Stimulated activated CD8-positive, alpha-beta memory T cell treated with anti-CD3 and anti-CD28 coated beads, Interleukin-4, amount 100 ng/mL, for 1 hour (primary cell): ENCODE data around the gene KDM3A.

Source experiments
- DNase-seq, 2 donors: peaks; one replicate each; pipeline ENCODE4 v3.0.0-alpha.2; 2020; ENCODE audit warnings: low read depth in 2 of 2, low spot score in 1 of 2

The KDM3A gene, protein sequence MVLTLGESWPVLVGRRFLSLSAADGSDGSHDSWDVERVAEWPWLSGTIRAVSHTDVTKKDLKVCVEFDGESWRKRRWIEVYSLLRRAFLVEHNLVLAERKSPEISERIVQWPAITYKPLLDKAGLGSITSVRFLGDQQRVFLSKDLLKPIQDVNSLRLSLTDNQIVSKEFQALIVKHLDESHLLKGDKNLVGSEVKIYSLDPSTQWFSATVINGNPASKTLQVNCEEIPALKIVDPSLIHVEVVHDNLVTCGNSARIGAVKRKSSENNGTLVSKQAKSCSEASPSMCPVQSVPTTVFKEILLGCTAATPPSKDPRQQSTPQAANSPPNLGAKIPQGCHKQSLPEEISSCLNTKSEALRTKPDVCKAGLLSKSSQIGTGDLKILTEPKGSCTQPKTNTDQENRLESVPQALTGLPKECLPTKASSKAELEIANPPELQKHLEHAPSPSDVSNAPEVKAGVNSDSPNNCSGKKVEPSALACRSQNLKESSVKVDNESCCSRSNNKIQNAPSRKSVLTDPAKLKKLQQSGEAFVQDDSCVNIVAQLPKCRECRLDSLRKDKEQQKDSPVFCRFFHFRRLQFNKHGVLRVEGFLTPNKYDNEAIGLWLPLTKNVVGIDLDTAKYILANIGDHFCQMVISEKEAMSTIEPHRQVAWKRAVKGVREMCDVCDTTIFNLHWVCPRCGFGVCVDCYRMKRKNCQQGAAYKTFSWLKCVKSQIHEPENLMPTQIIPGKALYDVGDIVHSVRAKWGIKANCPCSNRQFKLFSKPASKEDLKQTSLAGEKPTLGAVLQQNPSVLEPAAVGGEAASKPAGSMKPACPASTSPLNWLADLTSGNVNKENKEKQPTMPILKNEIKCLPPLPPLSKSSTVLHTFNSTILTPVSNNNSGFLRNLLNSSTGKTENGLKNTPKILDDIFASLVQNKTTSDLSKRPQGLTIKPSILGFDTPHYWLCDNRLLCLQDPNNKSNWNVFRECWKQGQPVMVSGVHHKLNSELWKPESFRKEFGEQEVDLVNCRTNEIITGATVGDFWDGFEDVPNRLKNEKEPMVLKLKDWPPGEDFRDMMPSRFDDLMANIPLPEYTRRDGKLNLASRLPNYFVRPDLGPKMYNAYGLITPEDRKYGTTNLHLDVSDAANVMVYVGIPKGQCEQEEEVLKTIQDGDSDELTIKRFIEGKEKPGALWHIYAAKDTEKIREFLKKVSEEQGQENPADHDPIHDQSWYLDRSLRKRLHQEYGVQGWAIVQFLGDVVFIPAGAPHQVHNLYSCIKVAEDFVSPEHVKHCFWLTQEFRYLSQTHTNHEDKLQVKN (N-terminal part only)

DNA sequence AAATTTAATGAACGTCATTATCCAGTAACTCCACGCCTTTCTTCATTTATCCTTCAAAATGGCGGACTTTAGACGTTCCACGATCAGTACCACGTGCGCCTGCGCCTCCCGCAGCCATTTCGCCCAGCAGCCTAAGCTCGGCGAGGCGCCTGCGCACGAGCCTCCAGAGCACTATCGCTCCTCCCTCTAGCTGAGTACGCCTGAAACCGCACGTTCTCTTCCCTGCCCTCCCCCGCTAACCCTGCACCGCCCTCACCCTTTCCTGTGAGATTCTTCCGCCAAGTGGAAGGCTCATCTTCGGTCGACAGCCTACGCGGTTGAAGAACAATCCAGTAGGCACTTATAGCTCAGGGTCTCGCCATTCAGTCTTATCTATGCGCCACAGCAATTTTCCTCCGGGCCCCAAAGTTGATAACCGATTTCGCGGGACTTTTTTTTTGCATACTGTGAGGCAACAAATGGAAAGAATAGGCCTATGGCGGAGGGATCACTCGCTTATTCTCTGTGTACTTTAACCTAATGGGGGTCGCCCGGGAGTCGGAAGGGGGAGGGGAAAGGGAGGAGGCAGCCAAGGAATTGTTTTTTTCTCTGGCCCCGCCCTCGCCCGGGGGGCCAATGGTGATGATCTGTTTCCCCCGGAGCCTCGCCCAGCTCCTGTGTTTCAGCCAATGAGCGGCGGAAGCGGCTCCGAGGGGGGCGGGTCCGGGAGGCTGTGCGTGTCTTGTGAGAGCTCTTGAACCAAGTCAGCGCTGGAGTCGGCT, at the start of gene KDM3A:
KDM3A (plus strand) TSS at position 741 of the 761 bp plus-strand sequence. CDS start 677 bp downstream, outside the sequence.
- peak; percentile 97 to 98 for DNase-seq

DNA sequence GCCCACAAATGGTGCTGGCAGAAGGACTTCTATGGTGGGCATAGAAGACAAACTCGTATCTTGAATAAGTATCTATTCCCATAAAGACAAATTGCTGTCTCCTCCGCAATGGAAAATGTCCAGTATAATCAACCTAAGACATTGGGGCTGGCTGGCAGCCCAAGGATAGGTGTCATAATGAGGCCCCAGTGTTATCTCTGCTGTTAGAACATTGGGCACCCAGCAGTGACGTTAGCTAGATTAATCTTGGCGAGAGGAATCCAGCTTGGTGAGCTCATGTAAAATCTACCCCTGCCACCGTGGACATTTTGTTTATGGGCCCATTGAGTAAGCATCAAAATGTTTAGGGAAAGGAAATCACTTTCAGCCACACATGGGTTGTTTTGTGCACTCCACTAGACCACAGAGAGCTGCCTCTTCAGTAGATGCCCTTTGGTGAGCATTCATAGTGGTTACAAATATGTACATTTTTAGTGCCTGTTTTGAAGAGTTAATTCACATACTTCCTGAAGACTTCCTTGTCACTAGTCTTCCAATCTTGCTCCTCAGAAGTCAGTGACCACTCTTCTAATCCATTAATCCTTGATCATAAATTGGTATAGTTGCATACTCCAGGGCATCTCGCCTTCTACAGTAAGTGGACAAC, 48.2 kb upstream of the KDM3A start:
- DNase-seq = no peak

DNA sequence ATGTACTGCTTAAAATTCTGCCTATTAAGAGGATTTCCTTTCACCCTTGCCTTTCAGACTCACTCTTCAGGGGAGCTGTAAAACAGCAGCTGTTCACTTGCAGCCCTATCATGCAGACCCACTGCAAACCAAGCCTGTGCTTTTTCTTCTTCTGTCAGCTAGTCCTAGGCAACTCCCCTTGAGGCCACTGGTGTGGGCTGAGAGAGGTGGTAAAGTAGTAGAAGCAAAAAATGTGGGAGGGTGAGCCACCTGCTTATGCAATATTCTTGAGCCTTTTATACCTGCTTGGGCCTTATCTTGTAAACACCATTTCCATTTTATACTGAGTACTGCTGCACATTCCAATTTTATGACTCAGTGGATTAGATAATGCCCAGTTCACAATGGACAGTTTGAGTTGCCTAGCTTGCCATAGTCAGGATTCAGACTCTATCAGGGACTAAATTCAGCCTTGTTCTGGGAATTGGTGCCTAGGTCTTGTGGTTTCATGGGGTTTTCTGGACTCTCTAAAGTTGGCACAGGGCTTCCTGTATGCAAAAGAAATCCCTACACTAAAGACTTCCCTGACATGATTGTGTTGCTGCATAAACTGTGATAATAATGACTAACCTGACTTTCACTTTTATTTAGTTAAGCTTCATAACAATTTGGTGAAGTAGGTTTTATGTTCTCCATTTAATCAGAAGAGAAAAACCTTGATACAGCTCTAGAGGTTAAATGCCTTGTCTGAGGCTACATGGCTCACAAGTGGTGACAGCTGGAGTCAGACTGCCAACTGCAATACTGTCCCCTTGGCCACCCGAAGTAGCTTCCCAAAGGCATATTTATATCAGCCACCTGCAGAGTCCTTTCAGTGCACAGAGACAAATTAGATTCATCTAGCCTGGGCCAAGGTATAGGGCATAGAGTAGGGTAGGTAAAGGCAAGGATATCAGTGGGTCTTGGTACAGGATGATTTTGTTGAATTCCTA, 47.4 kb upstream of the KDM3A start:
- DNase-seq = no peak

DNA sequence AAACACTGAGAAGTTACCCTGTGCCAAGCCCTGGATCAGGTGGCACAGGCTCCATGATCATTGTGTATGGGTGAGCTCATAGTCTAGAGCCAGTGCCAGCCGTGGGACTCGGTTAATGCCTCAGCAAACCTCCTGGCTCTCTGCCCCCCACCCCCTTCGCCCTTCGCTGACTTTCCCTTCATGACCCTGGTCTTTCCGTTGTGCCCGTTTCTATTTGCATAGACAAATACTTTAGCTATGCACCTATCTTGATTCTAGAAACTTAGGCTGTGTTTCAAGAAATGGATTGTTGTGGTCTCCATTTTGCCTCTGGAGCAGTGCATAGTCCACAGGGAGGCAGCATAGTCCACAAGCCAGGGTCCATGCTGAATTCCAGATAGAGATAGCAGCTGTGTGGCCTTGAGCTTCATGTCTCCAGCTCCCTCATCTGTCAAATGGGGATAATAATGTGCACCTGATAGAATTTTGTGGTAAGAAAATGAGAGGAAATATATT, 44.8 kb upstream of the KDM3A start:
- no peak for DNase-seq

DNA sequence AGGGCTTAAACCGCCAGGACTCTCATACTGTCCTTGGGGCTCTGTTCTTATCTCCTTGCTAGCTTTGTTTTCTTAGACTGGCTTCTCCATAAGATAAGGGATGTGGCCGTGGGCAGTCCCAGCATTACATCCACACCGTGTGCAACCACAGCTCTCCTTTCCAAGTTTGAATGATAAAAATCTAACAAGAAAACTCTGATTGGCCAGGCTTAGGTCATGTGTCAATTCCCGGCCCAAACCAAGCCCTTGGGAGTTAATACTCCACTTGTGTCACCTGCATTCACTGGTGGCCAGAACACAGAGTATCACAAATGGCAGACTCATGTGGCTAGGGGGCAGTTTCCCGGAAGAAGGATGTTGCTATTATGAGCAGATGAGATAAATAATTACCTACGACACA, 43.2 kb upstream of the KDM3A start:
- DNase-seq = no peak

DNA sequence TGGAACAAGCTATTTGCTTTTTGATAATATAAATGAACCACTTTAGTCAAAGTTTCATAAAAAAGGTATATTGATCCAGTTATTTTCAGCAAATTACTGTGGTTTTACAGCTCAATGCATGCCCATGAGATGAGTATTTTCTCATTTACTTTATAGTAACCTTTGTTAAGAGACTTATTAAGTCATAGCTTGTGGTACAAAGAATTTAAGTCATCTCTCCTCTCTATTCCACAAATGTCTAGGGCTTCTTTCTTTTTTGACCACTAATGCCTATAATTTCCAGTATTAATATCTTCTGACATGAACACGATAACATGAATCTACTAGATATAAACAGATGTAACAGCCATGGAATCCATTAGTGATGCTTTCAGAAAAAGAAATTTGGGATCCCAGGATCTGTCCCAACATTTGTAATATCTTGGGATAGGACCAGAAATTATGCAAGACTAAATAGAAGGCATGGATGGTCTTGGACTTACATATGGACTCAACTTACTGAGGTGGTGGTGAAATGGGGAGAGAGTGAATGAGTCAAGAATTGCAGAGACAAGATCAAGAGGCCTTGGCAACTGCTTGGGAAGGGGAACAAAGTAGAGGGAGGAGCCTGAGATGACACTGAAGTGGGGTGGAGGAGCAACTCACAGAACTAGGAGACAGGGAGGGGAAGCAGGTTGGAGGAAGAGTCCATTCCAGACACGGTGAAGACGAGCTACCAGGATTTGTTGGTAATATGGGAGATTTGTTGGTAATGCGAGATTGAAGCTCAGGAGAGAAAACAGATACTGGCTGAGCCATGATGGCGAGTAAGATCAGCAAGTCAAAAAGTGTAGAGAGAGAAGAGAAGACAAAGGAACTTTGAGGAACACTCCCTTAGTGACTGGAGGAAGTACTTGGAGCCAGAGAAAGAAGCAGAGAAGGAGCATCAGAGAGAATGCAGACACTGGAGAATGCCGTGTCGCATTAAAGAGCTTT, 42.4 kb upstream of the KDM3A start:
- no peak for DNase-seq

DNA sequence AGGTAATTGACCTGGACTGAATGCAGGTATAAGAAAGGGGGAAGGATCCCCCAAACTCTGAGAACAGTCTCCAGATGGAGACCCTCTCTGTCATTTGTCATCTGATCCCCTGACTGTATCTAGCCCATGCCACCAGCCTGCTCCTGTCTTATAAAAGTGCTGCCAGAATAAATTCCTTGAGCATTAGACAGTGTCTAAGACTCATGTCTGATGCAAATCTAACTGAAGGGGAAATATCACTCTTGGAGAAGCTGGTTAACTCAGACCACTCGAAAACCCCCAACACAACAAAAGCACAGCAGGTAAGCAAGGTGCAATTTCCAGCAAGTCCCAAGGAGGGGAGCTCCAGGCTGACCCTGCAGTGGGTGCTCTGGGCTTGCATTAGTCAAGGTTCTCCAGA, 40.9 kb upstream of the KDM3A start:
- no peak for DNase-seq

DNA sequence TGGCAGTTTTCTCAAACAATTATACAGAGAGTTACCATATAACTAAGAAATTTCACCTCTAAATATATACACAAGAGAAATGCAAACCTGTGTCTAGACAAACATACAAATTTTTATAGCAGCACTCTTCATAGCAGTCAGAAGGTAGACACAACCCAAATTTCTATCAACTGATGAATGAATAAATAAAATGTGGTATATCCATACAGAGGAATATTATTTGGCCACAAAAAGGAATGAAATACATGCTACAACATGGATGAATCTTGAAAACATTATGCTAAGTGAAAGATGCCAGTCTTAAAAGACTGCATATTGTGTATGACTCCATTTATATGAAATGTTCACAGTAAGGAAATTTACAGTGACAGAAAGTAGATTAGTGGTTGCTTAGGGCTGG, 30.6 kb upstream of the KDM3A start:
- DNase-seq = no peak

DNA sequence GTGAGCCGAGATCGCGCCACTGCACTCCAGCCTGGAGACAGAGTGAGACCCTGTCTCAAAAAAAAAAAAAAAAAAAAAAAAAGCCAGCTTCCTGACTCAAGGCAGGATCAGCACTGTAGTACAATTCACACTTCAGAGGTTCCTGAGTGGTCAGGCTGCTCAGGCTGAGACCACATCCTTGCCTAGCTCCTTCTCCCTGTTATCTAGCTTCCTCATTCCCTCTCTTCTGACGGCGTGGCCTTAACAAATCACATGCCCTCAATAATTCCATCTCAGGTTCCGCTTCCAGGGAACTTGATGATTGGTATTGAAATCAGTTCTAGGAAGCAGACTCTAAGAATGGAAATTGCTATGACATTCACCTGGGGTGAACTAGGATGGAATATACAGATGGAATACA, 29.8 kb upstream of the KDM3A start:
- no peak for DNase-seq

DNA sequence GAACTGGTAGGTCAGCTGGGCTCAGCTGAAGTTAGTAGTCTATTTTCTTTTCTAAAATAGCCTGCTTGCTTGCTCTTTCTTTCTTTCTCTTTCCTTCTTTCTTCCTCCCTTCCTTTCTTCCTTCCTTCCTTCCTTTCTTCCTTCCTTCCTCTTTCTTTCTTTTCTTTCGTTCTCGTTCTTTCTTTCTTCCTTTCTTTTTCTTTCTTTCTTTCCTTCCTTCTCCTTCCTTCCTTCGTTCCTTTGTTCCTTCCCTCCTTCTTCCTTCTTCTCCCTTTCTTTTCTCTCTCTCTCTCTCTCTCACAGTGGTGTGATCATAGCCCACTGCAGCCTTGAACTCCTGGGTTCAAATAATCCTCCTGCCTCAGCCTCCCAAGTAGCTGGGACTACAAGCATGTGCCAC, 29.2 kb upstream of the KDM3A start:
- no peak for DNase-seq

DNA sequence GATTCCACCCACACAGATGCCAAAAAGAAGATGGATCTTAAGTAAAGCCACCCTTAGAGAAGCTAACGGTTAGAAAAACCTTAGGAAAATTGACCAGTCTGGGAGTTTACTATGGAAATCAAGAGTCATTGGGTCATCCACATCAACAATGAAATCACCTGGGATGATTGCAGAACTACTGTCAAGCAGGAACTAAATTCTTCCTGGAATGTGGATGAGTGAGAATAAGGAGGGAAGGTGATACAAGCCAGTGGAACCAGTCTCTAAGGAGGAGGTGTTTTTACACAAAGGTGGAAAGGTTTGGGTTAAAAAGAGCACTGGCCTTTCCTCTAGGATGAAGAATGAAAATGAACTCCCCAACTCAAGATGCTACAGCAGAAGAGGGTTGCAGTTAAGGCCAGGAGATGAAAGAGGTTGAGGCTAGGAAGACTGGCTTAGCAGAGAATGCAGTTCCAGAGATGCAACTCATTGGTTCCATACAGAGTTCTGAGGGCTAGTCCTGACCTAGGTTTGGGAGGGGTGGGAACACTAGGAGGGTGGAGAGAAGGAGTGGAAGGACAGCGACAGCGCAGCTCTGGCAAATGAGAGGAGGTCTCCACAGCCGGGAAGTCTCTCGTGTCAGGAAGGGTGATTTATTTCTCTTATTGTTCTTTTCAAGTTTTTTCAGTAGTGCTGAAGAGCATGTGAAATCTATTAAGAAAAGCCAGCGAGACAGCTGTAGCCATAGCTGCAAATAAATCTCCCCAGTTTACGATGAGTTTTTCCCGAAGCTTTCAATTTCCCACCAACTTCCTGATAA, 27.7 kb upstream of the KDM3A start:
- DNase-seq = no peak

DNA sequence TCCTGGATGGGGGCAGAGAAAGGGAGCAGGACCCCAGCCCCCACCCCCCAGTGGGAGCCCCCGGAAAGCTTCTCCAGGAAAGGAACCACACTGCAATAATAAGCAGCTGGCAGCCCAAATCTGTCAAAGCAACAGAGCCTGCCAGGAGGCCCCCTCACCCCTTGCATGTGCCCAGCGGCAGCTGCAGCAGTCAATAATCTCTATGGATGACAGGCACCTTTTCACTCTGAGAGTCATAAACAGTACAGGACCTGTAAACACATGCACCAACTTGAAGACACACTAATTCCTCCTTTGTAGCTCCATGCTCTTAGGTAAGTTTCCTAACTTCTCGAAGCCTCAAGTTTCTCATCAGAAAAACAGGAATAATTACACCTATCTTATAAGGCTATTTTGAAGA, 26.2 kb upstream of the KDM3A start:
- DNase-seq = no peak

DNA sequence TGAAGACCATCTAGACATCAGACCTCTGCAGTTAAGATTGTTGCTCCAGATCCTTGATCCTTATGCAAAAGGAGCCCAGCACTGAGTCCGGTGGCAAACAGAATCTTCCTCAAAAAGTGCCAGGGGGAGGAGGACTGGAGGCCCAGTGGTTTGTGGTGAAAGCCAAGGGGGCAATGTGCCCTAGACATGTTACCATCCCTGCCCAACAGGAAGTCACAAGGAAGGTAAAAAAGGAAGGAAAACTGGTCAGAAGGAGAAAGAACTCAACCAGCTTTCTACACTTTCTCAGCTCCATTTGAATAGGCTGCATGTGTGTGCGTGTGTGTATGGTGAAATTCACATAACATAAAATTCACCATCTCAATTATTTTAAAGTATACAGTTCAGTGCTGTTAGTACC, 25.0 kb upstream of the KDM3A start:
- no peak for DNase-seq

DNA sequence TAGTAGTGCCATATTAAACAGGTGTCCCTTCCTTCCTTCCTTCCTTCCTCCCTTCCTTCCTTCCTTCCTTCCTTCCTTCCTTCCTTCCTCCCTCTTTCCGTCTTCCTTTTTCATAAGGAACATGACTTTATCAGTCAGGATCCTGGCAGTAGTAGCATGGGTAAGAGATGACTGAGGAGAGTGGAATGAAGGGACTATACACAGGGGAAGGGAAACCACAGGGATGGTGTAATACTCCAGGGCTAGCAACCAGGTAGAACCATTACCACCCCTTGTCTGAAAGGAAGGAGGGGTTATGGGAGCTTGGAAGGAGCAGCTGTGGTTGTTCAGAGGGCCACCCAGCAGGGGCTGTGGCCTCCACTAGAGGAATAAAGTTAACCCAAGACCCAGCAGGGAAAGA, 23.2 kb upstream of the KDM3A start:
- DNase-seq = no peak

DNA sequence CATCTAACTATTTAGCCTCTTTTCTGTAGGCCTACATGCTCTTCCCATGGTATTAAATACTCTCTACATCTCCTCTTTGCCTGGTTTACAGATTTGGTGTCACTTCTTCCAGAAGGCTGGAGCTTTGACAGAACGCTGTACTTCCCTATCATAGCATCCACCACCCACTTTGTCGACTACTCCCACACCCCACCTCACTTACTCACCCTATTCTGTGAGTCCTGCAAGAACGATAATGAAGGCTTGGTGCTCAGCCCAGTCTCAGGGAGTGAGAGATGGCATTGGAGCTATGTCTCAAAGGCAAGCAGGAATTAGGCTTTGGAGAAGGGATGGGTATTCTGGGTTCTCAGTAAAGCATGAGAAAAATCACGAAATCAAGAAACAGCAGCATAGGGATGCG, 20.3 kb upstream of the KDM3A start:
- no peak for DNase-seq

DNA sequence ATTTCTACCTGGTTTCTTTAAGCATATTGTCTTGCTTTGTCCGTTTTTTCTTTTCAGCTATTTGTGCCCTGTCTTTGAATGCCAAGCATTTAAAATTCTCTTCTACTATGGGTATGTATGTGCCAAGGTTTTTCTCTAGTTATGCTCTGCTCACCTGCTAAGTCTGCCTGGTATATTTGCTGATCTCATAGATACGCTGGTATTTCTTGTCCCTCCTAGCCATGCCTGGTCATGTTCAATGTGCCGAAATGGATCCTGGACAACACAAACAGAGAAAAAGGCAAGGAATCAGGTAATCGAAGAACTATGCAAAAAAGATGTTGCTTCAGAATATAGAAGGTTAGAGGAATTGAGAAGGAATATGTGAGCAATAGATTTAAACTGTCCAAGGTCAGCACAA, 14.9 kb upstream of the KDM3A start:
- DNase-seq = no peak

DNA sequence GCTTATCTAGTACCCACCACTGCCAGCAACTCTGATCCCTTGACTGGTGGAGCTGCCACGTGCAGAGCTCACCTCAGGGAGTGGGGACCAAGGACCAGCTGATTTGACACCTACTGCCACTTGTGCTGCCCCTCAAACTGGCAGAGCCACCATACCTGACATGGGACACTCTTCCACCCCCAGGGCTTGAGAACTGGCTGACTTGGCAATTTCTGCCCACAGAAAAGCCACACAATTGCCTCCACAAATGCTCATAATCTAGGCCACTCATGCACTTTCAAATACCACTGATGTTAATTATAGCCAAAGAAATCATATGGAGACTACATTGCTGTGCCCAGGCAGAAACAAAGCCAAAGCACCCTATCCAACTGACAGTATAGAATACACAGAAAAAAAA, 11.8 kb upstream of the KDM3A start:
- DNase-seq = no peak
